Prostate gland (tissue), 2 donors: Measurements from ENCODE around the gene TSPAN31. TPM values are rescaled to one million over a fixed set of nuclear protein-coding genes. Genes with fewer than 3 reads are reported as not detected.
"Not testable (repeated sequence)": the region's sequence is repeated elsewhere in the genome, so short reads cannot be mapped to it uniquely, and the experiment has no call there.

Source experiments
- DNase-seq: peaks from one replicate; pipeline ENCODE4 v3.0.0-alpha.2; 2019; ENCODE audit warnings: low spot score
- H3K27ac ChIP-seq, 2 donors: fragments of 200-600 bp; sonication (generic); 2 replicates each; pipeline ENCODE4 v1.5.1; 2017 to 2019
- H3K27me3 ChIP-seq: fragments of 200-600 bp; sonication (generic); replicated peaks from 2 replicates; pipeline ENCODE4 v1.5.1; 2019; ENCODE audit not compliant: insufficient read depth
- H3K36me3 ChIP-seq, 2 donors: fragments of 200-600 bp; sonication (generic); 1 replicate in 1 of 2; 2 replicates in 1 of 2; pipeline versions ENCODE4 v1.5.1 to v1.8.1; 2017 to 2019
- H3K4me1 ChIP-seq: fragments of 200-600 bp; sonication (generic); replicated peaks from 2 replicates; pipeline ENCODE4 v1.5.1; 2019
- H3K4me3 ChIP-seq, 2 donors: fragments of 200-600 bp; sonication (generic); 2 replicates each; pipeline ENCODE4 v1.5.1; 2017 to 2019
- H3K9me3 ChIP-seq: fragments of 200-600 bp; sonication (generic); 2 replicates; pipeline ENCODE4 v1.5.1; 2017
- CTCF ChIP-seq, 4 experiments: fragments of 200-600 bp in 2 of 4; fragments of 450-650 bp in 2 of 4; sonication (generic) in 2 of 4; IDR thresholded peaks; 1 replicate in 3 of 4; 2 replicates in 1 of 4; pipeline ENCODE4 v1.5.1; 2016 to 2019; ENCODE audit warnings: antibody characterized with exemption in 4 of 4, mild to moderate bottlenecking in 2 of 4, moderate library complexity in 2 of 4
- POLR2A ChIP-seq: fragments of 450-650 bp; IDR thresholded peaks from one replicate; pipeline ENCODE4 v1.6.1; 2016; ENCODE audit warnings: antibody characterized with exemption, mild to moderate bottlenecking
- POLR2AphosphoS5 ChIP-seq: sonication (generic); formaldehyde crosslinking; IDR thresholded peaks from one replicate; pipeline ENCODE4 v1.6.1; 2017; ENCODE audit warnings: antibody characterized with exemption
- WGBS: methylation state at CpG from one replicate; pipeline ENCODE4 v1.1.5; 2018; 5-methylcytosine and 5-hydroxymethylcytosine counted together
- intact Hi-C: fragments of 100-400 bp; cut with DNase I; formaldehyde crosslinking; loops from one replicate; pipeline ENCODE4 v1.14.2; 2022
- total RNA-seq, 2 donors: library from RNA; depleted of rRNA; stranded (reverse); fragments of >200 nt; gene quantifications; one replicate each; pipeline ENCODE4 v1.1.0, GENCODE V29; 2016

Gene TSPAN31
- total RNA-seq, 2 donors from 2014 or later = 40.4 to 127 TPM

- TF ChIP-seq CTCF (IDR thresholded peaks at IDR 0.05) (no peak), POLR2AphosphoS5 (no peak), POLR2A (no peak)
- no peak for DNase-seq
- Histone ChIP-seq H3K27me3 (no peaks in the 10 kb centered on the region), H3K36me3 (peaks cover 11 to 26% of the 10 kb centered on the region in 2 donors), H3K4me1 (no peaks in the 10 kb centered on the region), H3K4me3 (no peak overlapping the region), H3K27ac (no peak overlapping the region), H3K9me3 (no peaks in the 10 kb centered on the region)
- intact Hi-C loops = no loop called here
- WGBS = 98% methylated on average over 15 of the region's 15 CpGs
Measured at GRCh38 chr12:57718641-57719528, 26.0 kb upstream of the TSPAN31 start.

DNA sequence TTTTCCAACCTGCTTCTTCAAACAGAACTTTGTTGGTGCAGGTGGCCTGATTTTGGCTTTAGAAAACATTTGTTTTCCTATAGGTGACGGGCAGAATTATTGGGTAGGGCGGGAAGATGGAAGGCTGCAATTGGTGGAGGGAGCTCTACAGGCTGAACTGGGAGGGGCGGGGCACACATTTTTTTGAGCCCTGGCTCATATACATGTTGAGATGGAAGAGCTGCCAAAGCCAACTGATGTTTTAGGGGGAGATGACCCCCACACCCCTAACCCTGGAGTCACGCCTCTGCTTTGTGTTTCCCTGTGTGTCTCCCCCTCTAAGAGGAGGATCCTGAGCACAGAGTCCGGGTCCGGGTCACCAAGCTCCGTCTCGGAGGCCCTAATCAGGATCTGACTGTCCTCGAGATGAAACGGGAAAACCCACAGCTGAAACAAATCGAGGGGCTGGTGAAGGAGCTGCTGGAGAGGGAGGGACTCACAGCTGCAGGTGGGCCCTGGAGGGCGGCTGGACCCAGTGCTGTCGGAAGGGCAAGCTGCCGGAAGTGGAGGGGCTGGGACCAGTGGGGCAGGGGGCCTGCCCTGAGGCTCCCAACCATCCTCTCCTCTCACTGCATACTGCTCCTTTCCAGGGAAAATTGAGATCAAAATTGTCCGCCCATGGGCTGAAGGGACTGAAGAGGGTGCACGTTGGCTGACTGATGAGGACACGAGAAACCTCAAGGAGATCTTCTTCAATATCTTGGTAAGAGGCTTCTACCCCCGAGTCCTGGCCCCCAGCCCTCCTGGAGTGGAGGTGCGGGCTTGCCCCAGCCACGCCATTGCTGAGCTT is 24.8 kb upstream of the TSPAN31 start:
- no peak for DNase-seq
- Histone ChIP-seq H3K36me3 (peaks cover 11 to 26% of the 10 kb centered on the region in 2 donors), H3K9me3 (no peaks in the 10 kb centered on the region), H3K27me3 (no peaks in the 10 kb centered on the region), H3K27ac (no peak overlapping the region), H3K4me3 (no peak overlapping the region), H3K4me1 (no peaks in the 10 kb centered on the region)
- intact Hi-C loops = no loop called here
- TF ChIP-seq POLR2A (no peak), CTCF (IDR thresholded peaks at IDR 0.05) (no peak), POLR2AphosphoS5 (no peak)
- 93% methylated on average over 20 of the region's 20 CpGs for WGBS

GRCh38 chr12:57720606-57721595 is 23.9 kb upstream of the TSPAN31 start:
- H3K4me1 ChIP-seq = no peaks in the 10 kb centered on the region
- no peak overlapping the region for H3K4me3 ChIP-seq
- H3K36me3 ChIP-seq = peaks cover 11 to 25% of the 10 kb centered on the region in 2 donors
- no peaks in the 10 kb centered on the region for H3K9me3 ChIP-seq
- no peak for DNase-seq
- no peak overlapping the region for H3K27ac ChIP-seq
- WGBS = 86% methylated on average over 11 of the region's 11 CpGs
- no peaks in the 10 kb centered on the region for H3K27me3 ChIP-seq
- intact Hi-C loops = no loop called here
- TF ChIP-seq POLR2AphosphoS5 = no peak
- TF ChIP-seq CTCF (IDR thresholded peaks at IDR 0.05) = no peak
- no peak for TF ChIP-seq POLR2A

DNA sequence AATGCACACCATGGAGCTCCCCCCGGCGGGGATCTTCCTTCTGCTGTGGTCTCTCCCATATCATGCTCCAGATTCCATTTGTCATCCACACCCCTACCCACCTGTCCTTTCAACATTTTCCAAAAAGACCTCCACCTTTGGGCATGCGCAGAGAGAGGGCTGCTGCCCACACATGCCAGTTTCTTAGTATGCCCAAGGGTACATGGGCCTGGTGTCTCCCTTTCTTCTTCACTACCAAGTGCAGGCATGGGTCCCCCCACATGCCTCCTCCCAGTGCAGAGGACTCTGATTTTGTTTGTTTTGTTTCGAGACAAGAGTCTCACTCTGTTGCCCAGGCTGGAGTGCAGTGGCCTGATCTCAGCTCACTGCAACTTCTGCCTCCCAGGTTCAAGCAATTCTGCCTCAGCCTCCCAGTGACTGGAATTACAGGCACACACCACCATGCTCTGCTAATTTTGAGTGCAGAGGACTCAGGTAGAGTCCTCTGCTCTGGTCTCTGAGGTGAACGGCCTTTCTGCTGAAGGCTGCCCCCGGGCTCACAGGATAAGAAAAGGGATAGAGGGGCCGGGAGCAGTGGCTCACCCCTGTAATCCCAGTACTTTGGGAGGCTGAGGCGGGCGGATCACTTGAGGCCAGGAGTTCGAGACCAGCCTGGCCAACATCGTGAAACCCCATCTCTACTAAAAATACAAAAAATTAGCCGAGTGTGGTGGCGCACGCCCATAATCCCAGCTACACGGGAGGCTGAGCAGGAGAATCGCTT is 22.8 kb upstream of the TSPAN31 start:
- DNase-seq, intact Hi-C loops, H3K4me3 ChIP-seq, H3K9me3 ChIP-seq, H3K27ac ChIP-seq, H3K4me1 ChIP-seq, H3K27me3 ChIP-seq: not testable (repeated sequence)
- peaks cover 7 to 17% of the 10 kb centered on the region in 2 donors for H3K36me3 ChIP-seq
- 89% methylated on average over 16 of the region's 16 CpGs for WGBS
